Measurements from ENCODE around the gene NAPEPLD.

Gene NAPEPLD

DNA sequence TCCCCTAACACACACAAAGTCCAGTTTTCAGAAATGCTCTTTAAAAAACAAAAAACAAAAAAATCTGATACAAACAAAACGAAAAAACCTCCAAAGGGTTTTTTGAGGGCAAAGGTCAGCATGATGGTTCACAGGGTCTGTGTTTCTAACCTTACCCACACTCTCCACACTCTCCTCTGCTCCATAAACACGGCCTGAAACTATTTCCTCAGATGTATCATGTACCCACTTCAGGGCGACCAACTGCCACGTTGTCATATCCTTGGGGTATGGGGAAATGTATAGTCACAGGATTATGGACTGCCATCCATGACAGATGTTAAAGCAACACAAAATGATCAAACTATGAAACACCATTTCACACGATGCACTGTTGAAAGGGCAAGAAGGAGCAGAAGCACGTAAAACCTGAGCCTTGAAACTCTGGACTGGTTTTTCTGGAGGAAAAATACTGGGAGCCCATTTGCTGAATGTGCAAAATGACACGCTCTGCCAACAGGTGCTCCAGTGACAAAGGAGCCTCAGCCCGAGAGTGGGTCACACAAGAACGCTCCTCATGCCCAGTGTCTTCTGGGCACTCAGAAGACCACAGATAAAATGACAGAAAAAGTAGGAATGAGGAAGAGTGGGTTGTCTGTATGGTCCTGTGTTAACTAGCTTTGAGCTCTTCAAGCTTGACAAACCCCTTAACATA is 15.8 kb downstream of the NAPEPLD start:
- peaks cover under 1 to 6% of the 10 kb centered on the region in 2 donors for H3K36me3 ChIP-seq (replicated peaks in 1 of 2; ENCODE audit: control insufficient read depth in 2 of 2, insufficient read depth in 2 of 2, low read length in 2 of 2)
- no peaks in the 10 kb centered on the region for H3K79me1 ChIP-seq (ENCODE audit: low read depth, low read length)
- no CpG with 5 or more reads among the region's 9 CpGs for WGBS, 2 donors (ENCODE audit: extremely low coverage in 2 of 2, insufficient read length in 2 of 2, insufficient replicate concordance in 1 of 2)
- no peak for DNase-seq (ENCODE audit: low spot score)
- H3K9ac ChIP-seq (ENCODE audit: low read depth, low read length, poor library complexity) = no peak overlapping the region
- H4K91ac ChIP-seq (ENCODE audit: low read depth, low read length, poor library complexity) = no peak overlapping the region
- no peak overlapping the region for H2AK5ac ChIP-seq (ENCODE audit: low read depth, low read length)
- no peak overlapping the region for H3K27ac ChIP-seq (replicated peaks; ENCODE audit: low read length)
- peaks cover 0 to 7% of the 10 kb centered on the region in 2 donors for H3K4me1 ChIP-seq (ENCODE audit: control insufficient read depth in 2 of 2, insufficient read depth in 1 of 2, low read depth in 1 of 2, low read length in 2 of 2)
- H3K4me2 ChIP-seq (ENCODE audit: insufficient read depth, low read length, poor library complexity, severe bottlenecking) = no peak overlapping the region
- H2BK15ac ChIP-seq (ENCODE audit: low read length) = no peak overlapping the region
- no peak overlapping the region for H4K8ac ChIP-seq (ENCODE audit: low read depth, low read length)
- H3K23ac ChIP-seq (ENCODE audit: low read depth, low read length, poor library complexity) = no peak overlapping the region
- H3K18ac ChIP-seq (ENCODE audit: low read length) = no peak overlapping the region
- H3K9me3 ChIP-seq (replicated peaks in 1 of 2; ENCODE audit: control insufficient read depth in 2 of 2, insufficient read depth in 1 of 2, low read depth in 1 of 2, low read length in 2 of 2) = no peaks in the 10 kb centered on the region
- H3K4me3 ChIP-seq (ENCODE audit: low read length in 2 of 2) = no peak overlapping the region
- no peak overlapping the region for H3K4ac ChIP-seq (ENCODE audit: low read length)
- H2BK12ac ChIP-seq (ENCODE audit: low read length) = no peak overlapping the region
- no peak overlapping the region for H2BK5ac ChIP-seq (ENCODE audit: low read length)
- H2AFZ ChIP-seq (ENCODE audit: low read length) = no peak overlapping the region
- no peak overlapping the region for H2BK120ac ChIP-seq (ENCODE audit: low read depth, low read length)
- no peak overlapping the region for H3K14ac ChIP-seq (ENCODE audit: low read length)
- H3K27me3 ChIP-seq (ENCODE audit: control insufficient read depth in 3 of 3, insufficient read depth in 3 of 3, low read depth in 1 of 3, low read length in 3 of 3) = no peaks in the 10 kb centered on the region

DNA sequence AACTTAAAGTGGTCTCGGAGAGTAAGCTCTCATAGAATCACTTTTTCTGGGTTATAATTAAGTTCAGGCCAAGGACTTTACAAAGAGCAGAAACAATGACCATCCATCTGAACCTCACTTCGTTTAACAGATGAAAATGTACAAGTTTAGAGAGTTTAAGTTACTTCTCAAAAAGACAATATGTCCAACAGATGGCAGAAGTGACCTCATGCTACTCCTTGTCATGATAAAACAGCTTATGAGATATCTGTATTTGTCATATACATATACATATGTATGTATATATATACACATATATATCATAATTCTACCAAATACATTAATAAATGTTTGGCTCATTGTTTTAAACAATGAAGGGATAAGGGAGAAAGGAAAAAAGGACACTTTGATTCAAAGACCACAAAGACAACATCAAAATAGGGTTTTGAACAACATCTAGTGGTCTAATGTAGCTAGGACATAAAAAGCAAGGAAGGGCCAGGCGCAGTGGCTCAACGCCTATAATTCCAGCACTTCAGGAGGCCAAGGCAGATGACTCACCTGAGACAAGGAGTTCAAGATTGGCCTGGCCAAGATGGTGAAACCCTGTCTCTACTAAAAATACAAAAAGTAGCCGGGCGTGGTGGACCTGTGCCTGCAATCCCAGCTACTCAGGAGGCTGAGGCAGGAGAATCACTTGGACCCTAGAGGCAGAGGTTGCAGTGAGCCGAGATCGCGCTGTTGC is 17.8 kb downstream of the NAPEPLD start:
- Histone ChIP-seq H2AFZ (ENCODE audit: low read length) (no peak overlapping the region), H2BK12ac (ENCODE audit: low read length) (no peak overlapping the region), H3K14ac (ENCODE audit: low read length) (no peak overlapping the region), H3K36me3 (replicated peaks in 1 of 2; ENCODE audit: control insufficient read depth in 2 of 2, insufficient read depth in 2 of 2, low read length in 2 of 2) (peaks cover 3 to 24% of the 10 kb centered on the region in 2 donors), H3K4me3 (ENCODE audit: low read length in 2 of 2) (no peak overlapping the region), H3K9ac (ENCODE audit: low read depth, low read length, poor library complexity) (no peak overlapping the region), H3K79me1 (ENCODE audit: low read depth, low read length) (no peaks in the 10 kb centered on the region), H2BK15ac (ENCODE audit: low read length) (no peak overlapping the region), H4K91ac (ENCODE audit: low read depth, low read length, poor library complexity) (no peak overlapping the region), H3K18ac (ENCODE audit: low read length) (no peak overlapping the region), H2AK5ac (ENCODE audit: low read depth, low read length) (no peak overlapping the region), H3K4ac (ENCODE audit: low read length) (no peak overlapping the region), H3K23ac (ENCODE audit: low read depth, low read length, poor library complexity) (no peak overlapping the region), H4K8ac (ENCODE audit: low read depth, low read length) (no peak overlapping the region), H3K9me3 (replicated peaks in 1 of 2; ENCODE audit: control insufficient read depth in 2 of 2, insufficient read depth in 1 of 2, low read depth in 1 of 2, low read length in 2 of 2) (no peaks in the 10 kb centered on the region), H2BK5ac (ENCODE audit: low read length) (no peak overlapping the region), H2BK120ac (ENCODE audit: low read depth, low read length) (no peak overlapping the region), H3K27me3 (ENCODE audit: control insufficient read depth in 3 of 3, insufficient read depth in 3 of 3, low read depth in 1 of 3, low read length in 3 of 3) (no peaks in the 10 kb centered on the region), H3K27ac (replicated peaks; ENCODE audit: low read length) (no peak overlapping the region), H3K4me1 (ENCODE audit: control insufficient read depth in 2 of 2, insufficient read depth in 1 of 2, low read depth in 1 of 2, low read length in 2 of 2) (peaks cover 0 to 7% of the 10 kb centered on the region in 2 donors), H3K4me2 (ENCODE audit: insufficient read depth, low read length, poor library complexity, severe bottlenecking) (no peak overlapping the region)
- no peak for DNase-seq (ENCODE audit: low spot score)
- no CpG with 5 or more reads among the region's 9 CpGs for WGBS, 2 donors (ENCODE audit: extremely low coverage in 2 of 2, insufficient read length in 2 of 2, insufficient replicate concordance in 1 of 2)

DNA sequence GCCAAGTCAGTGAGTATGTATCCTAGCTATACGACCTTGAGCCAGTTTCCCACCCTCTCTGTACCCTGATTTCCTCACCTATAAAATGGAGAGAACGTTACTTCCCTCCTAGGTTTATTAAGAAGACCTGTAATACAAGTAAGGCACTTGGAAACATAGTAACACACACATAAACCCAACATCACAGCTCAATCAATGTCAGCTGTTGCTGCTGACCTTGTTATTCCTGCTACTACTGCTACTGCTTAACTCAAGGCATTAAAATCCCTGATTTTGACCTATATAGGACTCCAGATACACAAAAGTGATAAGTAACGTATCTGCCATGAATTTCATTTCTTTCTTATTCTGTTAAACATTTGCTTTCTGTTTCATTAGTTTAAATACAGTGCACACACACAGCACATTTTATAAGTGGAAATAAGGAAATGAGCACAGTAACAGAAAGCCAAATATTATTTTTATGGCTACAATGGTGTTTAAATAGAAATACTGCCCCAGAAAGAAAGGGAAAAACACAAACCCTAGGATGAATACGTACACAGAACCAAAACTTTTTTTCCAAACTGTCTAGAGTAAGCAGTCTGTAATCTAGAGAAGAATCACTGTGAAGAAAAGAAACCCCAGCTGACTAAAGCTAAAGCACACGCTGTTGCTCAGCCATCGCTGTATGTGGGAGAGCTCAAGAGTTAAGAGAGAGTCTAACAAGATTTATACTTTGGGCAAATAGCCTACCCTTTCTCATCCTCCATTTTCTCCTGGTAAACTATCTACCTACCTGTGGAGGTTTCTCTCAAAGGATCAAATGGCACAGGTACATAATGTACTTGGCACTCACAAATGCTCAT is 19.0 kb downstream of the NAPEPLD start:
- Histone ChIP-seq H3K36me3 (replicated peaks in 1 of 2; ENCODE audit: control insufficient read depth in 2 of 2, insufficient read depth in 2 of 2, low read length in 2 of 2) (peaks cover 3 to 33% of the 10 kb centered on the region in 2 donors), H3K14ac (ENCODE audit: low read length) (no peak overlapping the region), H3K4me3 (ENCODE audit: low read length in 2 of 2) (no peak overlapping the region), H2AK5ac (ENCODE audit: low read depth, low read length) (no peak overlapping the region), H3K79me1 (ENCODE audit: low read depth, low read length) (no peaks in the 10 kb centered on the region), H2BK15ac (ENCODE audit: low read length) (no peak overlapping the region), H2BK120ac (ENCODE audit: low read depth, low read length) (no peak overlapping the region), H3K27ac (replicated peaks; ENCODE audit: low read length) (no peak overlapping the region), H4K8ac (ENCODE audit: low read depth, low read length) (no peak overlapping the region), H3K4me2 (ENCODE audit: insufficient read depth, low read length, poor library complexity, severe bottlenecking) (no peak overlapping the region), H3K9ac (ENCODE audit: low read depth, low read length, poor library complexity) (no peak overlapping the region), H3K9me3 (replicated peaks in 1 of 2; ENCODE audit: control insufficient read depth in 2 of 2, insufficient read depth in 1 of 2, low read depth in 1 of 2, low read length in 2 of 2) (no peaks in the 10 kb centered on the region), H4K91ac (ENCODE audit: low read depth, low read length, poor library complexity) (no peak overlapping the region), H3K23ac (ENCODE audit: low read depth, low read length, poor library complexity) (no peak overlapping the region), H3K4ac (ENCODE audit: low read length) (no peak overlapping the region), H3K4me1 (ENCODE audit: control insufficient read depth in 2 of 2, insufficient read depth in 1 of 2, low read depth in 1 of 2, low read length in 2 of 2) (peaks cover 0 to 2% of the 10 kb centered on the region in 2 donors), H2BK12ac (ENCODE audit: low read length) (no peak overlapping the region), H3K18ac (ENCODE audit: low read length) (no peak overlapping the region), H3K27me3 (ENCODE audit: control insufficient read depth in 3 of 3, insufficient read depth in 3 of 3, low read depth in 1 of 3, low read length in 3 of 3) (no peaks in the 10 kb centered on the region), H2BK5ac (ENCODE audit: low read length) (no peak overlapping the region), H2AFZ (ENCODE audit: low read length) (no peak overlapping the region)
- no CpG with 5 or more reads among the region's 6 CpGs for WGBS, 2 donors (ENCODE audit: extremely low coverage in 2 of 2, insufficient read length in 2 of 2, insufficient replicate concordance in 1 of 2)
- no peak for DNase-seq (ENCODE audit: low spot score)

DNA sequence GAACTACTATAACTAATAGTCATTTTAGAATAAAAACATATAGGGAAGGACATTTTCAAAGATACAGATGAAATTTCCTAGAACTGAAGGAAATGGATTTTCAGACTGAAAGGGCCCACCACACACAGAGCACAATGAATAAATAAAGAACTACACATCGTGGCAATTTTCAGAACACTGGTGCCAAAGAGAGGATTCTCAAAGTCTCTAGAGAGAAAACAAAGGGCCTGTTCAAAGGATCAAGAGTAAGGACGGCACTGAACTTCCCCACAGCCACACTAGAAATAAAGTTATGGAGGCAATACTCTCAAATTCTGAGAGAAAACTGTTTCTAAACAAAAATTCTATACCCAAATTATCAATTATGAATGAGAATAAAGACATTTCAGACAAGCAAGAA is 21.9 kb downstream of the NAPEPLD start:
- Histone ChIP-seq H3K27me3 (ENCODE audit: control insufficient read depth in 3 of 3, insufficient read depth in 3 of 3, low read depth in 1 of 3, low read length in 3 of 3) (no peaks in the 10 kb centered on the region), H2AK5ac (ENCODE audit: low read depth, low read length) (no peak overlapping the region), H4K8ac (ENCODE audit: low read depth, low read length) (no peak overlapping the region), H3K9me3 (replicated peaks in 1 of 2; ENCODE audit: control insufficient read depth in 2 of 2, insufficient read depth in 1 of 2, low read depth in 1 of 2, low read length in 2 of 2) (no peaks in the 10 kb centered on the region), H3K79me1 (ENCODE audit: low read depth, low read length) (no peaks in the 10 kb centered on the region), H3K4me3 (ENCODE audit: low read length in 2 of 2) (no peak overlapping the region), H2BK5ac (ENCODE audit: low read length) (no peak overlapping the region), H2BK15ac (ENCODE audit: low read length) (no peak overlapping the region), H3K14ac (ENCODE audit: low read length) (no peak overlapping the region), H3K9ac (ENCODE audit: low read depth, low read length, poor library complexity) (no peak overlapping the region), H3K4me2 (ENCODE audit: insufficient read depth, low read length, poor library complexity, severe bottlenecking) (no peak overlapping the region), H3K23ac (ENCODE audit: low read depth, low read length, poor library complexity) (no peak overlapping the region), H4K91ac (ENCODE audit: low read depth, low read length, poor library complexity) (no peak overlapping the region), H3K4me1 (ENCODE audit: control insufficient read depth in 2 of 2, insufficient read depth in 1 of 2, low read depth in 1 of 2, low read length in 2 of 2) (no peaks in the 10 kb centered on the region), H3K4ac (ENCODE audit: low read length) (no peak overlapping the region), H2AFZ (ENCODE audit: low read length) (no peak overlapping the region), H3K18ac (ENCODE audit: low read length) (no peak overlapping the region), H2BK12ac (ENCODE audit: low read length) (no peak overlapping the region), H3K27ac (replicated peaks; ENCODE audit: low read length) (no peak overlapping the region), H3K36me3 (replicated peaks in 1 of 2; ENCODE audit: control insufficient read depth in 2 of 2, insufficient read depth in 2 of 2, low read length in 2 of 2) (peaks cover 5 to 58% of the 10 kb centered on the region in 2 donors), H2BK120ac (ENCODE audit: low read depth, low read length) (no peak overlapping the region)
- no CpG with 5 or more reads among the region's 2 CpGs for WGBS, 2 donors (ENCODE audit: extremely low coverage in 2 of 2, insufficient read length in 2 of 2, insufficient replicate concordance in 1 of 2)
- no peak for DNase-seq (ENCODE audit: low spot score)
